ENCODE results near the gene C1orf174.

Gene C1orf174

DNA sequence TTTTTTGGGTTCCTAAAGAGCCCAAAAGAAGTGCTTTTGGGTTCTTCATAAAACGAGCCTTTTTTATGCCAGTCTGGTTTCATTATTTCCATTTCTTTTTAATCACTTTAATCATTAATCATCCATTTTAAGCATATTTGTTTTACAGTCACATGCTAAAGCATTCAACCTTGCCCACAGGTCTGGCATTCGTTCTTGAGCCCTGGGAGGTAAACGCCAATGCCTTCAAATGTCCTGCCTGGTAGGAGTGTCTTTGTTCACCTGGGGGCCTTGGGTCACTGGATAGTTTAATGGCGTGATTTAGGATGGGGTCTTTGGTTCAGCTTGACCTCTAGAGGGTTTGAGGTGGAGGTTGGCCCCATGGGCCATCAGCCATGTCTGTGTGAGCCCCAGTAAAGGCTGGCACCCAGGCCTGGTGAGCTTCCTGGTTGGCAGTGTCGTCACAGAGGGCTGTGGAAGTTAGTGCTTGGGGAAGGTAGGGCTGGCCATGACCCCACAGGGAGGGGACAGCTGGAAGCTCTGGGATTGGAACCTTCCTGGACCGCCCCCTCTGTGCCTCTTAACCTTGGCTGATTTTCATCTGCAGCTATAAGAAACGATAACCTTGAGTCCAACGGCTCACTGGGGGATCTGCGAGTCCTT, 20.2 kb downstream of the C1orf174 start:
- peaks cover 4% of the 10 kb centered on the region for H3K36me3 ChIP-seq (ENCODE audit: insufficient read depth, low read length)
- H3K4me3 ChIP-seq (ENCODE audit: low read length): no peak overlapping the region
- no peaks in the 10 kb centered on the region for H3K4me1 ChIP-seq (ENCODE audit: insufficient read depth, low read length)
- H3K9ac ChIP-seq (ENCODE audit: low read depth, low read length): no peak overlapping the region
- H3K27ac ChIP-seq (ENCODE audit: low read depth, low read length): no peak overlapping the region
- H3K27me3 ChIP-seq (ENCODE audit: insufficient read depth, low read length): no peaks in the 10 kb centered on the region
- peaks cover 9% of the 10 kb centered on the region for H3K9me3 ChIP-seq (ENCODE audit: insufficient read depth, low read depth, low read length)
- 85% methylated on average over 9 of the region's 9 CpGs for WGBS

DNA sequence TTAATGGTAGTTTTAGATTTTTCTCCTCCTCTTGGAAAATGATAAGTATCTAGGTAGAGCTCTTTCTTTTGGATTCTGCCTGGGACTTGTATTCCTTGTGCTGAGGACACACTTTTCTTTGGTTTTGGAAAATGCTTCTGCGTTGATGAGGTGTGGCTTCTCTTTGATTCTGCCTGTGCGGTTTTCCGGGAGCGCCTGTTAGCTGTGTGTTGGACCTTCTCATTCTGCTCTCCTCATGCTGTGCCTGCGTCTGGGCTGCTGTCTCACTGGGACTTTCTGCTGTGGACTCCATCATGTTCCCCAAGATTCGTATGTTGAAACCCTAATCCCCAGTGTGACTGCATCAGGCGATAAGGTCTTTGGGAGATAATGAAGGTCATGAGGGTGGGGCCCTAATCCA, 21.0 kb downstream of the C1orf174 start:
- Histone ChIP-seq H3K36me3 (ENCODE audit: insufficient read depth, low read length) (peaks cover 7% of the 10 kb centered on the region), H3K27me3 (ENCODE audit: insufficient read depth, low read length) (no peaks in the 10 kb centered on the region), H3K4me1 (ENCODE audit: insufficient read depth, low read length) (no peaks in the 10 kb centered on the region), H3K9ac (ENCODE audit: low read depth, low read length) (no peak overlapping the region), H3K27ac (ENCODE audit: low read depth, low read length) (no peak overlapping the region), H3K4me3 (ENCODE audit: low read length) (no peak overlapping the region), H3K9me3 (ENCODE audit: insufficient read depth, low read depth, low read length) (peaks cover 9% of the 10 kb centered on the region)
- WGBS: 94% methylated on average over 7 of the region's 7 CpGs

DNA sequence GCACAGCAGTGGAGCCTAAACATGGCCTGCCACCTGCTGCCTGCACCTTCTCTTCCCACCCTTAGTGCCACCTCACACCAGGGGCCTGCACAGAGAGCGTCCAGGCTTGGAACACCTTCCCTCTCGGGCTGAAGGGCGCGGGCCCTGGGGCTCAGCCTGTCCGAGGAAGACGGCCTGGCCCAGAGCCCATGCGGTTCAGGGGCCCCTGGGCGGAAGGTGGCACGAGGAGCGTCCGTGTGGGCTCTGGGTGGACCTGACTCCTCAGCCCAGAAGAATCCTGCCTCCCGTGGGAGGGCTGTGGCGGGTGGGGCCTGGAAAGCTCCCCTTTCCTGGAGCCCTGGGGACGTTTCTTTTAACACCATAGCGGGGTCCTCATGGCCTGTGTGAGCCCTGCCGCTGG, 23.4 kb downstream of the C1orf174 start:
- H3K27ac ChIP-seq (ENCODE audit: low read depth, low read length): no peak overlapping the region
- peaks cover 12% of the 10 kb centered on the region for H3K36me3 ChIP-seq (ENCODE audit: insufficient read depth, low read length)
- H3K27me3 ChIP-seq (ENCODE audit: insufficient read depth, low read length): no peaks in the 10 kb centered on the region
- 95% methylated on average over 16 of the region's 16 CpGs for WGBS
- H3K9ac ChIP-seq (ENCODE audit: low read depth, low read length): no peak overlapping the region
- H3K4me1 ChIP-seq (ENCODE audit: insufficient read depth, low read length): no peaks in the 10 kb centered on the region
- H3K9me3 ChIP-seq (ENCODE audit: insufficient read depth, low read depth, low read length): peaks cover 9% of the 10 kb centered on the region
- no peak overlapping the region for H3K4me3 ChIP-seq (ENCODE audit: low read length)

DNA sequence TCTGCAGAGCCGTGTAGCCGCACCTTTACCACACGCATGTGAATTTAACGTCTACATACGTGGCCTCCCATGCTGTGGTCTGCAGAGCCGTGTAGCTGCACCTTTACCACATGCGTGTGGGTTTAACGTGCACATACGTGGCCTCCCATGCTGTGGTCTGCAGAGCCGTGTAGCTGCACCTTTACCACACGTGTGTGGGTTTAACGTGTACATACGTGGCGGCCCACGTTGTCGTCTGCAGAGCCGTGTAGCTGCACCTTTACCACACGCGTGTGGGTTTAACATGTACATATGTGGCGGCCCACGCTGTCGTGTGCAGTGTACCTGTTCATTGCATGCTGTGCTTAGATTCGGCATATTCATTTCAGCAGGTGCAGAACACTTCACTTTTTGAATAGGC, 25.3 kb downstream of the C1orf174 start:
- no peak overlapping the region for H3K27ac ChIP-seq (ENCODE audit: low read depth, low read length)
- H3K4me3 ChIP-seq (ENCODE audit: low read length): no peak overlapping the region
- H3K27me3 ChIP-seq (ENCODE audit: insufficient read depth, low read length): no peaks in the 10 kb centered on the region
- peaks cover 9% of the 10 kb centered on the region for H3K9me3 ChIP-seq (ENCODE audit: insufficient read depth, low read depth, low read length)
- H3K9ac ChIP-seq (ENCODE audit: low read depth, low read length): no peak overlapping the region
- WGBS: 91% methylated on average over 23 of the region's 23 CpGs
- peaks cover 12% of the 10 kb centered on the region for H3K36me3 ChIP-seq (ENCODE audit: insufficient read depth, low read length)
- no peaks in the 10 kb centered on the region for H3K4me1 ChIP-seq (ENCODE audit: insufficient read depth, low read length)

DNA sequence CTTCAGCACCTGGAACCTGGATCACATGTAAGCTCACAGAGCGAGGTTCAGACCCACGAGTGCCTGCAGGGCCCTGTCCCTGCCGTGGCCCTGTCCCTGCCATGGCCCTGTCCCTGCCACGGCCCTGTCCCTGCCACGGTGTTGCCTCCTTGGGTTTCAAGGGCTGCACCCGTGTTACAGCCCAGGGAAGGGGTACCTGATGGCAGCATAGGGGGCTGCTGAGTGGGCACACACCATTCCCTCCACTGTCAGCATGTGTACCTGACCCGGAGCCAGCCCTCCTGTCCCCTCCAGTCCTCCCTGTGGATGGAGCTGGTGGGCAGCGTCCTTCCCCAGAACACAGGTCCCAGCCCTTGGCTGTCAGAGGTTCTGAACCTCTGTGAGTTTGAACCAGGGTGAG, 27.5 kb downstream of the C1orf174 start:
- H3K27me3 ChIP-seq (ENCODE audit: insufficient read depth, low read length): no peaks in the 10 kb centered on the region
- no peak overlapping the region for H3K27ac ChIP-seq (ENCODE audit: low read depth, low read length)
- H3K4me3 ChIP-seq (ENCODE audit: low read length): no peak overlapping the region
- peaks cover 12% of the 10 kb centered on the region for H3K36me3 ChIP-seq (ENCODE audit: insufficient read depth, low read length)
- no peak overlapping the region for H3K9ac ChIP-seq (ENCODE audit: low read depth, low read length)
- H3K4me1 ChIP-seq (ENCODE audit: insufficient read depth, low read length): no peaks in the 10 kb centered on the region
- no peaks in the 10 kb centered on the region for H3K9me3 ChIP-seq (ENCODE audit: insufficient read depth, low read depth, low read length)
- WGBS: 93% methylated on average over 8 of the region's 8 CpGs

DNA sequence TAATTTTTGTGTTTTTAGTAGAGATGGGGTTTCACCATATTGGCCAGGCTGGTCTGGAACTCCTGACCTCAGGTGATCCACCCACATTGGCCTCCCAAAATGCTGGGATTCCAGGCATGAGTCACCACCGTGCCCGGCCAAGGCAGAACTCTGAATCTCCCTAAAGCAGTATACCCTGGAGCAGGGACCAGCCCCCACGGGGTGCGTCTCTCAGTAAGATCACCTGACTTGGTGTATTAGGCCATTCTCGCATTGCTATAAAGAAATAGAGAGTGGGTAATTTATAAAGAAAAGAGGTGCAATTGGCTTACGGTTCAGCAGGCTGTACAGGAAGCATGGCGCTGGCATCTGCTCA, 28.6 kb downstream of the C1orf174 start:
- Histone ChIP-seq H3K4me3 (ENCODE audit: low read length) (no peak overlapping the region), H3K27ac (ENCODE audit: low read depth, low read length) (no peak overlapping the region), H3K9ac (ENCODE audit: low read depth, low read length) (no peak overlapping the region), H3K9me3 (ENCODE audit: insufficient read depth, low read depth, low read length) (no peaks in the 10 kb centered on the region), H3K36me3 (ENCODE audit: insufficient read depth, low read length) (peaks cover 12% of the 10 kb centered on the region), H3K27me3 (ENCODE audit: insufficient read depth, low read length) (no peaks in the 10 kb centered on the region), H3K4me1 (ENCODE audit: insufficient read depth, low read length) (no peaks in the 10 kb centered on the region)
- WGBS: 93% methylated on average over 7 of the region's 7 CpGs

DNA sequence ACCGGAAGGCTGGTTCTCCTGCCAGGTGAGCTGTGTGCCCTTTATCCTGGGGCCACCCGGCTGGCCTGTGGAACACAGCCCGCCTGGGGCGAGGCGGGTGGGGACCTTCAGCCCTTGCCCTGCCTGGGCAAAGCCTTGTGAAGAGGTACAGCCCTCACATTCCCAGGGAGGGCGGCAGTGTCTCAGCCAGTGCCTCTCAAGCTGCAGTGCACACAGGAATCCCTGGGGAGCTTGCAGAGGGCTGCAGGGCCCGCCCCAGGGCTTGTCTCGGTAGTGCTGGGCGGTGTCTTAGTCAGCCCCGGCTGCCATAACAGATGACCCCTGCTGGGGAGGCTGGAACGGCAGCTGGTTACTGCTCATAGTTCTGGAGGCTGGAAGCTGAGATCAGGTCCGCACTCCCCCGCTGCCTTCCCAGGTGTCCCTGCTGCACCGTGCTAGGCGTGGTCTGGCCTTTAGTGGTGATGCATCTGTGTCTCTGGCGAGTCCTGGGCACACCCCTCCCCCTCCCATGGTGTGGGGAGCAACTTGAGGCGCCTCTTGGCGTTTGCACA, 30.2 kb downstream of the C1orf174 start:
- 73% methylated on average over 18 of the region's 18 CpGs for WGBS
- Histone ChIP-seq H3K9me3 (ENCODE audit: insufficient read depth, low read depth, low read length) (no peaks in the 10 kb centered on the region), H3K27ac (ENCODE audit: low read depth, low read length) (no peak overlapping the region), H3K36me3 (ENCODE audit: insufficient read depth, low read length) (peaks cover 8% of the 10 kb centered on the region), H3K4me1 (ENCODE audit: insufficient read depth, low read length) (no peaks in the 10 kb centered on the region), H3K27me3 (ENCODE audit: insufficient read depth, low read length) (no peaks in the 10 kb centered on the region), H3K4me3 (ENCODE audit: low read length) (no peak overlapping the region), H3K9ac (ENCODE audit: low read depth, low read length) (no peak overlapping the region)

DNA sequence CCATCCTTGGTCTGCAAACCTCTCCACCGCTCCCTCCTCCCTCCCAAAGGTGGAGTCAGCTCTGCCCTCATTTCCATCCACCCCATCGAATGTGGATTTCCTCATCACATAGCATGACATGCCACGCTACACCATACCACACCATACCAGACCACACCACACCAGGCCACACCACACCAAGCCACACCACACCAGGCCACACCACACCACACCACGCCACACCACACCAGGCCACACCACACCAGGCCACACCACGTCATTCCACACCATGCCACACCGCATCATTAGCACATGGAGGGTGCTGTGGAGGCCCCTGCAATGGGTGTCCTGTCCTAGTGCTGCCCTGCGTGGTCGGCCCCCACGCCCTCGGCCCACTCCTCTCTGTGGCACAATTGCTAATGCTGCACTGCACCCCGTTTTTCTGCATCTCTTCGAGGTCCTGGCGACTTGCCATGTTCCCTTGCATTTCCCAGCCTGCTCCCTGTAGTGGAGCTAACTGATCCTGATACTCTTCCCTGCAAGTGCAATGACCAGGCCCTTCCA, 31.5 kb downstream of the C1orf174 start:
- Histone ChIP-seq H3K9ac (ENCODE audit: low read depth, low read length) (no peak overlapping the region), H3K4me3 (ENCODE audit: low read length) (no peak overlapping the region), H3K4me1 (ENCODE audit: insufficient read depth, low read length) (no peaks in the 10 kb centered on the region), H3K36me3 (ENCODE audit: insufficient read depth, low read length) (peaks cover 2% of the 10 kb centered on the region; the same call in 1 of the 2 replicates), H3K27me3 (ENCODE audit: insufficient read depth, low read length) (no peaks in the 10 kb centered on the region), H3K9me3 (ENCODE audit: insufficient read depth, low read depth, low read length) (no peaks in the 10 kb centered on the region), H3K27ac (ENCODE audit: low read depth, low read length) (no peak overlapping the region)
- WGBS: 76% methylated on average over 13 of the region's 13 CpGs

DNA sequence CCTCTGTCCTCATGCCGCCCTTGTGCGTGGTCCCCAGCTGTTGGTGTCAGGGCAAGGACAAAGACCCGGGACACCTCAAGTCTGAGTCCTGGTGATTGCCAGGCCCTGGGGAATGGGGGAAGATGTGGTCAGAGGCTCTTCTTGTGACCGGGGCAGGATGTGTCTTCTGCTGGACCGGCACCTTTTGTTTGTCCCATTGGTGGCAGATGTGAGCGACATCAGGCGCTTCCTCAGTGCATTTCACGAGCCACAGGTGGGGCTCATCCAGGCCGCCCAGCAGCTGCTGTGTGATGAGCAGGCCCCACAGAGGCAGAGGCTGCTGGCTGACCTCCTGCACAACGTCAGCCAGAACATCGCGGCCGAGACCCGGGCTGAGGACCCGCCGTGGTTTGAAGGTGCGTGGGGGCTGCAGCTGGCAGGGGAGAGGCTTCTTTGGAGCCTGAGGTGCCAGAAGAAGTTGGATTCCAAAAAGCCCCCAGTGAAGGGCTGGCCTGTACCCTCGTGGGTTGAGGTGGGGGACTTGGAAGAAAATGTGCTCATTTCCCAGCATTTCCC, 34.4 kb downstream of the C1orf174 start:
- Histone ChIP-seq H3K4me1 (ENCODE audit: insufficient read depth, low read length) (no peaks in the 10 kb centered on the region), H3K36me3 (ENCODE audit: insufficient read depth, low read length) (no peaks in the 10 kb centered on the region), H3K27ac (ENCODE audit: low read depth, low read length) (no peak overlapping the region), H3K27me3 (ENCODE audit: insufficient read depth, low read length) (no peaks in the 10 kb centered on the region), H3K9me3 (ENCODE audit: insufficient read depth, low read depth, low read length) (no peaks in the 10 kb centered on the region), H3K9ac (ENCODE audit: low read depth, low read length) (no peak overlapping the region; the same call in 1 of the 2 replicates), H3K4me3 (ENCODE audit: low read length) (no peak overlapping the region)
- WGBS: 90% methylated on average over 18 of the region's 18 CpGs

DNA sequence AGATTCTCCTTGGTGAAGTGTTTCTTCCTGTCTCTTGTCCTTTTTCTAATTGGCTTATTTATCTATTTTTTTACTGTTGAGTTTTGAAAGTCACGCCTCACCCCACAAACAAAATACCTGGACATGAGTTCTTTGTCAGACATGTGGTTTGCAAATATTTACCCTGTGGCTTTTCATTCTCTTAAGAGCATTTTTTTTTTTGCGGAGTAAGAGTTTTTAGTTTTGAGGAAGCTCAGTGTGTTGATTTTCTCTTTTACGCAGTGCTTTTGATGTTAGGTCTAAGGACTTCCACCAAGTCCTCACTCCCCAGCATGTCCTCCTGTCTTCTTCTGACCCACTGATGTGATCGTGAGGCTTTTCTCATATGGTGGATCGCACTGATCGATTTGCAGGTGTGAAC, 35.2 kb downstream of the C1orf174 start:
- Histone ChIP-seq H3K4me3 (ENCODE audit: low read length) (no peak overlapping the region), H3K9me3 (ENCODE audit: insufficient read depth, low read depth, low read length) (no peaks in the 10 kb centered on the region), H3K27me3 (ENCODE audit: insufficient read depth, low read length) (no peaks in the 10 kb centered on the region), H3K36me3 (ENCODE audit: insufficient read depth, low read length) (no peaks in the 10 kb centered on the region), H3K9ac (ENCODE audit: low read depth, low read length) (no peak overlapping the region), H3K4me1 (ENCODE audit: insufficient read depth, low read length) (no peaks in the 10 kb centered on the region), H3K27ac (ENCODE audit: low read depth, low read length) (no peak overlapping the region)
- whole genome bisulfite sequencing: 91% methylated on average over 5 of the region's 6 CpGs

DNA sequence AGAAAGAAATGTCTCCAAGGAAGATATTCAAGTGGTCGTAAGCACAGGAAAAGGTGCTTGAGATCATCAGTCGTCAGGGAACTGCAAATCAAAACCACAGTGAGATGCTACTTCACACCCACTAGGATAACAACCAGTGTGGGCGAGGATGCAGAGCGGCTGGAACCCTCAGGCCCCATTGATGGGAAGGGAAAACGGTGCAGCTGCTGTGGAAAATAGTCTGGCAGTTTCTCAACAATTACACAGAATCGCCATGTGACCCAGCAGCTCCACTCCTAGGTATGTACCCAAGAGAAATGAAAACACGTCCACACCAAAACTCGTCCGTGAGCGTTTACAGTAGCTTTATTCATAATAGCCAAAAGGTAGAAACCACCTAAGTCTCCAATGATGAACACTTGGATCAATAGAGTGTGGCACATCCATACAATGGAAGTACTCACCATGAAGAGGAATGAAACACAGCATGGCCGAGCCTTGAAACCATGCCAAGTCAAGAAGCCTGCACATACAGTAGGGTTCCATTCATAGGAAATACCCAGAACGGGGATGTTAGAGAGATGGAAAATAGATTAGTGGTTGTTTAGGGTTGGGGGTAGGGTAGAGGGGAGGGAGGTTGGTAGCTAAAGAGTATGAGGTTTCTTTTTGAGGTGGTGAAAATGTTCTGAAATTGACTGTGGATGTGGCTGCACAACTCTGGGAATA, 36.7 kb downstream of the C1orf174 start:
- H3K4me3 ChIP-seq (ENCODE audit: low read length): no peak overlapping the region
- no peaks in the 10 kb centered on the region for H3K4me1 ChIP-seq (ENCODE audit: insufficient read depth, low read length)
- no peaks in the 10 kb centered on the region for H3K9me3 ChIP-seq (ENCODE audit: insufficient read depth, low read depth, low read length)
- peaks cover 5% of the 10 kb centered on the region; the same call in 1 of the 2 replicates for H3K27me3 ChIP-seq (ENCODE audit: insufficient read depth, low read length)
- no peak overlapping the region for H3K27ac ChIP-seq (ENCODE audit: low read depth, low read length)
- no peaks in the 10 kb centered on the region for H3K36me3 ChIP-seq (ENCODE audit: insufficient read depth, low read length)
- WGBS: 90% methylated on average over 12 of the region's 12 CpGs
- no peak overlapping the region for H3K9ac ChIP-seq (ENCODE audit: low read depth, low read length)
